Measurements from ENCODE around the gene NIPSNAP3A.

Gene NIPSNAP3A

DNA sequence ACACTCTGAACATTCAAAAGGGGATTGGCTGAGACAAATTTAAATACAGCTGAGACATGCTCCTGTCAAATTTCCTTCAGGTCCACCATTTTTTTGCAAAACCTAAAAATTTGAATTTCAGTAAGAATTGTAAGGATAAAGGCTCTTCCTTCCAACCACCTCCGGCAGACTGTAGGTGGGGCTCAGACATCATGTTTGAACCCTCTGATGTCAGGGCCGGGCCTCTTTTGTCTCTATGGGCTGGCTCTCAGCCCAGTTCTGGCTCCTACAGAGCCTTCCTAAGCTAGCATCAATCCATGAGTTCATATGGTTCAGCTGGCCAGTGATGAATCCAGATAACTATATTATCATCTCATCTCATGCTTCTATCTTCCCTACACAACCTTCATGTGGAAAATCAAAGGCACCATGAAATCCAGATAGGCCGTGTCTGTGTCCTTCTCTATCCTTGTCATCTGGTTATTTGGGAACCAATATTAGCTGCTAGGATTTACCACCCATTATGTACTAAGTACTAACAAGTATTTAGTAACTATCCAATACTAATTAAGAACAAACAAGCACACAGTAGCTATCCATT, 60.6 kb downstream of the NIPSNAP3A start:
- DNase-seq (ENCODE audit: low read depth) = no peak

Data from activated T-cell treated with anti-CD3 and anti-CD28 coated beads for 48 hours (primary cell).